ENCODE measurements around the gene TICRR. TPM values are rescaled to one million over a fixed set of nuclear protein-coding genes. Genes with fewer than 3 reads are reported as not detected.

The TICRR gene
- total RNA-seq, 4 donors from 2014 or later: 0.60 TPM; not detected in 3

Other genes with a start within 250 kb of the TICRR start
- 100 to 1,000 TPM in 2 of 4 donors, 10 to 100 TPM in 2; 76.9 to 113 (median 103) TPM for gene POLG, start 240.6 kb upstream of the TICRR start, total RNA-seq
- 1 to 10 TPM in 1 of 4 donors, not detected in 3; 4.8 TPM for gene RHCG, start 78.9 kb upstream of the TICRR start, total RNA-seq
- gene KIF7, start 80.0 kb downstream of the TICRR start, total RNA-seq: 10 to 100 TPM in 3 of 4 donors, 1 to 10 TPM in 1; 7.2 to 41.1 (median 20.8) TPM
- 100 to 1,000 TPM; 144 to 392 (median 300) TPM for gene PLIN1, start 103.9 kb downstream of the TICRR start, total RNA-seq
- gene PEX11A, start 115.3 kb downstream of the TICRR start, total RNA-seq: 10 to 100 TPM in 2 of 4 donors, 1 to 10 TPM in 2; 7.2 to 15.5 (median 9.7) TPM
- gene WDR93, start 115.3 kb downstream of the TICRR start, total RNA-seq: under 1 TPM in 2 of 4 donors, not detected in 2; 0.21 to 0.39 TPM
- gene MESP1, start 175.8 kb downstream of the TICRR start, total RNA-seq: 10 to 100 TPM in 1 of 4 donors, 1 to 10 TPM in 3; 3.5 to 10.5 (median 6.2) TPM
- 1 to 10 TPM in 1 of 4 donors, not detected in 3; 1.5 TPM for gene MESP2, start 200.9 kb downstream of the TICRR start, total RNA-seq
- gene ANPEP, start 239.4 kb downstream of the TICRR start, total RNA-seq: 10 to 100 TPM; 47.2 to 79.2 (median 72.1) TPM

Measured in tibial nerve (tissue), 4 donors.